HG02623 (cell line): ENCODE measurements around the gene PRH2.

ENCODE experiments used
- ATAC-seq: cut with Tn5 transposase; IDR thresholded peaks from one replicate; pipeline ENCODE4 v1.9.1; 2021; ENCODE audit warnings: moderate library complexity; ENCODE audit not compliant: unreplicated experiment

Gene PRH2

DNA sequence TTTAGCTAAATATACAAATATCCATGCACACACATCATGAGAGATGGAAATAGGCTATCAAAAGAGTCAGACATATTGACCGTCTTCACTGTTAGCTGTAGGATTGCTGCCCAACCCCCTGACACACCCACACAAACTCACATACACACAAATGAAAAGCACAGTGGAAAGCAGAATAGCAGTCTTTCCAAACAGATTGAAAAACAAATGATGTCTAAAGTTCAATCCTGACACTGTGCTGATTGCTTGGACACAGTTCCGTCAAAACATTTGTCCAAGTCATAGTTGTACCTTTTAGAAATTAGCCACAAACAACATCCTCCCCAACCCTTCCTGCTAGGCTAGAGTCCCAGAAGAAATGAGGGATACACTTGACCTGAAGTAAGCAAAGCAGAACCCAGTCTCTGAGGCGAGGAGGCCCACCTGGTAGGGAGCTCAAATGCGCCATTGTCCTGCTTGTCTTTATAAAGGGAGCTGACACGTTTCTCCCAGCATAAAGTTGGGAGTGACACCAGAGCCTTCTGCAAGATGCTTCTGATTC, at the start of gene PRH2:
TSS of gene PRH2 (plus strand) at position 491 of the 541 bp plus-strand sequence. CDS start at position 529, 38 bp downstream.
- no peak for ATAC-seq

DNA sequence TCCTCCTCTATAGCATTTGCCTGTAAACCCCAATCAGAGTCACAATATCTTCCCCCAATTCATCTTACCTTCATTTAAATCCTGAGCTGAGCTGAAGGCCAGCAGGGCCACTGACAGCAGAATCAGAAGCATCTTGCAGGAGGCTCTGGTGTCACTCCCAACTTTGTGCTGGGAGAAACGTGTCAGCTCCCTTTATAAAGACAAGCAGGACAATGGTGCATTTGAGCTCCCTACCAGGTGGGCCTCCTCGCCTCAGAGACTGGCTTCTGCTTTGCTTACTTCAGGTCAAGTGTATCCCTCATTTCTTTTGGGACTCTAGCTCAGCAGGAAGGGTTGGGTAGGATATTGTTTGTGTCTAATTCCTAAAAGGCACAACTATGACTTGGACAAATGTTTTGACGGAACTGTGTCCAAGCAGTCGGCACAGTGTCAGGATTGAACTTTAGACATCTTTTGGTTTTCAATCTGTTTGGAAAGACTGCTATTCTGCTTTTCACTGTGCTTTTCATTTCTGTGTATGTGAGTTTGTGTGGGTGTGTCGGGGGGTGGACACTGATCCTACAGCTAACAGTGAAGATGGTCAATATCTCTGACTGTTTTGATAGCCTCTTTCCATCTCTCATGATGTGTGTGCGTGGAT, 44.8 kb upstream of the PRH2 start, which contains the start of gene PRH1:
TSS of gene PRH1 (minus strand) at position 170 of the 640 bp plus-strand sequence. CDS start at position 132, 38 bp downstream.
- ATAC-seq, result no peak

DNA sequence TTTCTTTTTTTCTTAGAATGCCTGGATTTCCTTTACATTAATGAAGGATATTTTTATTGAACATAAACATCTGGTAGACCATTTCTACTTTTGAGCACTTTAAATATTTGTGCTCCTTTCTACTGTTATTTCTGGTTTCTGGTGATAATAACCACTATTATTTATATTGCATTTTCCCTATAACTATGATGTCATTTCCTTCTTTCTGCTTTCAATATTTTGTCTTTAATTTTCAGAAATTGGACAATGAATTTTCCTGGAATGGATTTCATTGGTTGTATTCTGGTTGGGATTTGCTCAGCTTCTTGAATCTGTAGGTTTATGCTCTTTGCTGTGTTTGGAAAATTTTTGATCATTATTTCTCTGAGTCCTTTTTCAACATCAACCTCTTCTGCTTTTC, 39.8 kb upstream of the PRH2 start:
- no peak for ATAC-seq

DNA sequence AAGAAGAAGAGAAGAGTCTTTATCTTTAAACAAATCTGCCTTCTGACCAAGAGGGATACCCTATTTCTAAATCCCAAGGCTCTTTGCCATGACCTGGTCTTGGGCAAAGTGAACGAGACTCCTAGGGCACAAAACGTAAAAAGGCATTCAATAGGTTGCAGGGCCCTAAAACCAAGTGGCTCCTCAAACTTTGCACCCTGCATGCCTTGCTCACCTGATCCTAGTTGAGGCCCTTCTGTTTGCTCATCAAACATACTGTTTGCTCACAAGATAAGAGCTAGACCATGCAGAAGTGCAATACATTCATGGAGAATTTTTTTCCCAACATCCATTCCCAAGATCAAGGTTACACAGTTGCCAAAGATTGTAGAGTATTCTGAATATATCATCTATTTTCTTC, 37.1 kb upstream of the PRH2 start:
- ATAC-seq, result no peak

DNA sequence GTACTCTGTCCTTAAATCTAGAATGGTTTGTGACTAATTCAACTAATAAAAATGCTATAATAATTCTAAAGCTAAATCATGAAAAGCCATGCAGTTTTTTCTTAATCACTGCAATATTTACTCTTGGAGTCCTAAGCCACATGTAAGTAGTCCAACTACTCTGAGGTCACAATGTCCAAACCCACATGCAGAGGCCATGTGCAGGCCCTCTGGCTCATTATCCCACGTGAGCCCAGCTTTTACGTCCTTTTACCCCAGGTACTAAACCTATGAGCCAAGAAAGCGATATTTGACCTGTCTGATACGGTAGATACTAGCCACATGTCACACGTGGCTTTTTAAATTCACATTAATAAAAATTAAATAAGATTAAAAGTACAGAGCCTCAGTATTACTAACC, 32.2 kb upstream of the PRH2 start:
- no peak for ATAC-seq

DNA sequence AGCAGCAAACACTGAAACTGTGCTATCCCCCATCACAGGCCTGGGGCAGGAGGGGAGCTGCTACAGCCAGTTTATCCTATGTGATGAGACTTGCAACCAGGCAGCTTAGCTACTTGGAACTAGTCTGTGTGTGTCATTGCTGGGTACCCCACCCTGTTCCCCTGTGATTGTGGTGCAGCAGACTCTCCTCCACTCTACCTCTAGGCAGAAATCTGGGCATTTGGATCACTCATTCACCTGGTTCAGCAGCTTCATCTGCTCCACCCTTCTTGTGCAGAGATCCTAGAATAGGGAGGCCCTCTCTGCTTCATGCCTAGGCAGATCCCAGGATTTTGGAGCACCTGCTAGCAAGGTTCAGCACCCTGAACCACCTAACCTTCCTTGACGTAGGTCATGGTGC, 28.5 kb upstream of the PRH2 start:
- no peak for ATAC-seq

DNA sequence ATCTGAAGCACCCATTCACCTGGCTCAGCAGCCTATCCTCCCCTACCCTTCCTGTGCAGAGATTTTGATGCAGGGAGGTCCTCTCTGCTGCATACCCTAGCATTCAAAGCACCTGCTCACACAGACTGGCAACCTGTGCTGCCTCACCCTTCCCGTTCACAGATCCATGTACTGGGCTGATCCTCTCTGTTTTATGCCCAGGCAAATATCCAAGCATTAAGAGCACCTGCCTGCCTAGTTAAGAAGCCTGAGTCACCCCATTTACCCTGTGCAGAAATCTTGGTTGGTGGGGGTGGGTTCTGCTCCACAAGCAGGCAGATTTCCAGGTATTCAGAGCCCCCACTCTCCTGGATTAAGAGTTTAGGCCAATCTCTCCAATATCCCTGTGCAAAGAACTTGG, 28.1 kb upstream of the PRH2 start:
- no peak for ATAC-seq

DNA sequence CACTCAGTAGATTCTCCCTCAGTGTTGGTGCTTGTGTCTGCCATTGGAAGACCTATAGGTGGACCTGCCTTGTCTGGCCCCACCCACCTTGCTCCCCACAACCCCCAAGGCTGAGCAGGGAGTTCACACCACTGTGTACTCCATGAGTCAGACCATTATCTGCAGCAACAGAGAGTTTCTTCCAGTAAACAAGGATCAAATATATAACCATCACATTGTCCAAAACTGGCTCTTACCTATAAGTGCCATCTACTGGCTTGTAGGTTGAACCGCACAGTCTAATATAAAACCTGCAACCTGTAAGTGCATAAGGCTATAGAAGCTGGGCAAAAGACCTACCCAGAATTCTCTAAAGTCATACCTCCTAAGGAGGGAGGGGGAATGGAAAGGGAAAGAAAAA, 27.6 kb upstream of the PRH2 start:
- ATAC-seq, result no peak

DNA sequence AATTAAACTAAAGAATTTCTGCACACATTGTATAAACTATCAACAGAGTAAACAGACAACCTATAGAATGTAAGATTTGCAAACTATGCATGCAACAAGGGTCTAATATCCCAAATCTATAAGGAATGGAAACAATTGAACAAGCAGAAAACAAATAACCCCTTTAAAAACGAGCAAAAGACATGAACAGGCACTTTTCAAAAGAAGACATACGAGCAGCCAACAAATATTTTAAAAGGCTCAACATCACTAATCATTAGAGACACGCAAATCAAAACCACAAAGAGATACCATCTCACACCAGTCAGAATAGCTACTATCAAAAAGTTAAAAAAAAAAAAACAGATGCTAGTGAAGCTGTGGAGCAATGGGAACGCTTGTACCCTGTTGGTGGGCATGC, 24.4 kb upstream of the PRH2 start:
- no peak for ATAC-seq

DNA sequence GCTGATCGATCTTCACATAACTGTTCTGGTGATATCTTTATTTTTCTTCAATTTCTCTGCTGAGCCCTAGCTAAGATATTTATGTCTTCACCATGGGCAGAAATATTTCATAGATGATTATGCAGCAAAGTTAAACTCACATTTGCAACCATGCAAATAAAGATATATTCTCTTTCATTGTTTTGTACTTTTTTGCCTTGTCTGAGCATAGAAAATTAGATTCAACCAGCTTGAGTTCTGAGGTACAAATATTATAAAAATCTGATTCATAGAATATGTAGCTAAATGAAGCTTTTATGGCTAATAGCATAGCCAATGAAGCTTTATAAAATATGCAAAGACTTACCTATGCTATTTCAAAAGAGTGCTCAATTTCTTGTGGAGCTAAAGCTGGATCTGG, 19.6 kb upstream of the PRH2 start, which contains the start of gene TAS2R13:
TSS of gene TAS2R13 (minus strand) at position 101 of the 400 bp plus-strand sequence. CDS start 264 bp downstream, outside the sequence.
- ATAC-seq, result no peak

DNA sequence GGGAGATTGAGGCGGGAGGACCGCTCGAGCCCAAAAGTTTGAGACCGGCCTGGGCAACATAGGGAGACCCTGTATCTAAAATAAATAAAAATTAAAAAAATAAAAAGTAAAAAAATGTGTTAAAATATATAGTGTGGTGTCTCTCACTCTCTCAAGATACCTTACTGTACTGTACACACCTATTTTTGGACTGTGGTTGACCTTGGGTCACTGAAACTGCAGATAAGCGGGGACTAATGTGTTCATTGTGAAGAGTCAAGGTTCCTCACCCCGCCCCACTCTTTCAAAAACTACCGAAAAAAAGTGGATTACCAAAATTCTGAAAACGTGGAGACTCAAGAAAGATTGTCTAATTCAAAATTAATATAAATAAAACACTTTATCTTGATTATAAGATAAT, 18.7 kb upstream of the PRH2 start:
- no peak for ATAC-seq

DNA sequence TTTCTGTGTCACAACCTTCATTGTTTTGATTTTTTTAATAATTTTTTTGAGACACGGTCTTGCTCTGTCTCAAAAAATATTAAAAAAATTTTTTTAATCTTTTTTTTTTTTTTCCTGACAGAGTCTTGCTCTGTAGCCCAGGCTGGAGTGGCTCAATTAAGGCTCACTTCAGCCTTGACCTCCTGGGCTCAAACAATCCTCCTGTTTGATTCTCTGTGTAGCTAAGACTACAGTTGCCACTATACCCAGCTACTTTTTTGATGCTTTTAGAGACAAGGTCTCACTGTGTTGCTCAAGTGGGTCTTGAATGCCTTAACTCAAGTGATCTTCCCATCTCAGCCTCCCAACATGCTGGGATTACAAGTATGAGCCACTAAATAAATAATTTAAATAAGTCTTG, 9.2 kb upstream of the PRH2 start:
- ATAC-seq, result no peak

DNA sequence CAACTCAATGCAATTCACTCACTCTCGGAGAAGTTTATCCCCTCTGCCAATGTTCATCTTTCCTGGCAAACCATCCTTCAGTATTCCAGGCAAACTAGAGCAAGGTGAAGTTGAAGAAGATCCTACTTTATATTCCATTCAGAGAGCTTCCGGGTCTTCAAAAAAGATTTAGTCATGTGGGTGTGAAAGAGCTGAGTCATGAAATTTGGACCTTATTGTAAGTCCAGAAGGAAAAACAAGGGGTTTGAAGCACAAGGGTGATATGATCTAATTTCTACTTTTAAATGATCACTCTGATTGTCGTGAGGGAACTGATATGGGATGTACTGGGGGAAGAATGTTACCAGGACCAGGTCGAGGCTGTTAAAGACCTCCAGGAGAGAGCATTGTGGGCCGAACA, 2.8 kb upstream of the PRH2 start:
- no peak for ATAC-seq

DNA sequence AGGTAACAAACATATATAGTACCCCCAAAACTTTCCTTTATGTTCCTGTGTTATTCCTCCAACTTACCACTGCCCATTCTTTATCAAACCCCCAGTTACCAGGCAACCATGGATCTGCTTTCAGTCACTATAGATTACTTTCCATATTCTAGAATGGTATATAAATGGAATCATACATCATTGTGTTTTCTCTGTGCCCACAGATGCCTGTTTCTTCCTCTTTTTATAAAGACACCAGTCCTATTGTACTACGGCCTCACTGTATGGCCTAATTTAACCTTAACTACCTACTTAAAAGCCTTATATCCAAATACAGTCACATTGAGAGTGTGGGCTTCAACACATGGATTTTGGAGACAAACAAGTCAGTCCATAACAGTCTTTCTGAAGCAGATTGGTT, 7.5 kb downstream of the PRH2 start:
- no peak for ATAC-seq

DNA sequence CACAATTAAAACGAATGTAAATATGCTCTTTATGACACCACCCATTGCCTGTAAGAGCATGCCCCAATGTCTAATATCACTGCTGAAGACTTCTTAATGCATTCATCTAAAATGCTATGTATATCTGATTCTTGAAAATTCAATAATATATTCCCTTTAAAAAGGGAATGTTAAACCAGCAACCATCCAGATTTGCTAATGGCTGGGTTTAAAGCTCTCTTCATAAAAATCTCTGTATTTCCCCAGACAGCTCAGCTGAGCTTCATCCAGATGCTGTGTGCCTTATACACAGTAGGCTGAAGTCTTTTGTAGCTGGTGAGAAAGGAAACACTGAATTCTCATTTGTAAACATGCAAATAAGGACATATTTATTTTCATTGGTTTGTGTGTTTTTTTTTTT, 10.1 kb downstream of the PRH2 start, which contains the start of gene TAS2R14:
TSS of gene TAS2R14 (minus strand) at position 101 of the 400 bp plus-strand sequence. CDS start at position 45, 56 bp downstream.
- ATAC-seq, result no peak

DNA sequence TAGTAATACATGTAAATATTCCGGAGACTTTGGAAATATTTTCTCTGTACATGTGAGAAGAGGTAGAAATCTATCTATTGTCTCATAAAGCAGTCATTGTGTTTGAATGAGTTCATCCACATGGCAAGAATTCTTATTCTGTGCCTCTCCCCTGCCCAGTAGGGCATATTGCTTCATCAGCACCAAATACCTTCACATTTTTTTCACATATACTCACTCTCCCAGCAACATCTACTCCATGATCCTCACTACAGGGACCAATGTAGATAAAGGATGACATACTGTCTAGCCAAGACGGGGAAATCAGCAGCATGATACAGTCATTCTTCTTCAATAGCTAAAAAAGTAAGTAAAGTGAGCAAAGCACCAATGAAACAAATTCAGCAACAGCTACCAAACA, 11.4 kb downstream of the PRH2 start:
- no peak for ATAC-seq

DNA sequence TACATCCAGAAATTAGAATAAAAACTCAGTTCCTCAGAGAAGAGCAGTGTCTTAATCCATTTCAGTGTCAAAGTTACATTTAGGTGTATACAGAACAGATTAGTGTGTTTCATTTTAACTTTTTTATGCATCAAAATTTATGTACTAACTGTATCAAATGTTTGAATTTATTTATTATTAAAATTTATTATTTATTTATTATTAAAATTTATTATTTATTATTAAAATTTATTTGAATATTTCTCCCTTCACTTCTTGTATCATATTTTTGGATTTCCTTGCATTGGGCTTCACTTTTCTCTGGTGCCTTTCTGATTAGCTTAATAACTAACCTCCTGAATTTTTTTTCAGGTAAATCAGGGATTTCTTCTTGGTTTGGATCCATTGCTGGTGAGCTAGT, 12.3 kb downstream of the PRH2 start:
- ATAC-seq, result no peak

DNA sequence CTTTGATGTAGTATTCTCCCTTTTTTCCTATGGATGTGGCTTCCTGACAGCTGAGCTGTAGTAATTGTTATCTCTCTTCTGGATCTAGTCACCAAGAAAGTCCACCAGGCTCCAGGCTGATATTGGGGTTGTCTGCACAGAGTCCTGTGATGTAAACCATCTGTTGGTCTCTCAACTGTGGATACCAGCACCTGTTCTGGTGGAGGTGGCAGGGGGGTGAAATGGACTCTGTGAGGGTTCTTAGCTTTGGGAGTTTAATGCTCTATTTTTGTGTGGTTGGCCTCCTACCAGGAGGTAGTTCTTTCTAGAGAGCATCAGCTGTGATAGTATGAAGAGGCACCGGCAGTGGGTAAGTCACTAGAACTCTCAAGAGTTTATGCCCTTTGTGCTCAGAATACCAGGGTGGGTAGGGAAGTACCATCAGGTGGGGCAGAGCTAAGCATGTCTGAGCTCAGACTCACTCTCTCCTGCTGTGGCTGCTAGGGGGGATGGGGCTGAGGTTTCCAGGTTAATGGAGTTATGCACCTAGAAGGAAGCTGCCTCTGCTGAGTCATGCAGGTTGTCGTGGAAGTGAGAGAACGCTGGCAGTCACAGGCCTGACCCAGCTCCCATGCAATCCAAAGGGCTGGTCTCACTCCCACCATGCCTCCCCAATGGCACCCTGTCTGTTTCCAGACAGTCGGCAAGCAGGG, 13.0 kb downstream of the PRH2 start:
- no peak for ATAC-seq

DNA sequence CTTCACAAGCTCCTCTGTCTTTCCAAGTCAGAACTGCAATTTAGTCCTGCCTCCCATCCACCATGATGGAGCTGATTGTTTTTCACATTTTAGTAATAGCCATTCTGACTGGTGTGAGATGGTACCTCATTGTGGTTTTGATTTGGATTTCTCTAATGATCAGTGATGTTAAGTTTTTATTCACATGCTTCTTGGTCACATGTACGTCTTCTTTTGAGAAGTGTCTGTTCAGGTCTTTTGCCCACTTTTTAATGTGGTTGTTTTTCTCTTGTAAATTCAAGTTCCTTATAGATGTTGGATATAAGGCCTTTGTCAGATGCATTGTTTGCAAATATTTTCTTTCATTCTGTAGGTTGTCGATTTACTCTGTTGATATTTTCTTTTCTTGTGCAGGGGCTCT, 14.1 kb downstream of the PRH2 start:
- ATAC-seq, result no peak

DNA sequence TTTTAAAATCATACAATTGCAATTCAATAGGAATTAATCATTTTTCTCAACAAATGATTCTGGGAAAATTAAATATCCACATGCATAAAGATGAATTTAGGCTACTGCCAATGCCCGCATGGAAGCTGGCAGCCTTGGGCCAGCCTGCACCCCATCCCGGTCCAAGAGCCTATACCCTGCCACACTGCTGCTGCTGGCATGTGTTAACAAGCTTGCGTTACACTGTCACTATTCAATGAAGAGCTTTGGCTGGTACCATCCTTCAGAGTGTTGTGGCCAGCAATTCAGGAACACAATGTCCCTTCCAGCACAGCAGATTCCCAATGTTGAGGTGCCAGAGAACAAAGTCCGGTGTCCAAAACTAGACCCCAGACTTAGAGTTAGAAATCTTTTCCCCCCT, 23.6 kb downstream of the PRH2 start:
- no peak for ATAC-seq

DNA sequence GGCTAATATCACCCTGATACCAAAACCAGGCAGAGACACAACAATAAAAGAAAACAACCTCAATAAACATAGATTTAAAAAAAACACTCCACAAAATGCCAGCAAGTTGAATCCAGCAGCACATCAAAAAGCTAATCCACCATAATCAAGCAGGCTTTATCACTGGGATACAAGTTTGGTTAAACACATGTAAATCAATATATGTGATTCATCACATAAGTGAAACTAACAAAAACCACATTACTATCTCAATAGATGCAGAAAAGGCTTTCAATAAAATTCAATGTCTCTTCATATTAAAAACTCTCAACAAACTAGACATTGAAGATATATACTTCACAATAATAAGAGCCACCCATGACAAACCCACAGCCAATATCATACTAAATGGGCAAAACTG, 27.0 kb downstream of the PRH2 start:
- ATAC-seq, result no peak

DNA sequence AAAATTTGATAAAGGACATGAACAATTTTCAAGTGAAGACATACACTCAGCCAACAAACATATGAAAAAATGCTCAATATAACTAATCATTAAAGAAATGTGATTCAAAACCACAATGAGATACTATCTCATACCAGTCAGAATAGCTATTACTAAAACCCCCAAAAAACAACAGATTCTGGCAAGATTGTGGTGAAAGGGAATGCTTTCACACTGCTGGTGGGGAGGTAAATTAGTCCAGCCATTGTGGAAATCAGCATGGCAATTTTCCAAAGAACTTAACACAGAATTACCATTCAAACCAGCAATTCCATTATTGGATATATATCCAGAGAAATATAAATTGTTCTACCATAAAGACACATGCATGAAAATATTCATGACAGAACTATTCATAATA, 28.7 kb downstream of the PRH2 start:
- ATAC-seq, result no peak
